Astrocyte (in vitro differentiated cells and primary cell): ENCODE data around the gene TEDC2. TPM values are rescaled to one million over a fixed set of nuclear protein-coding genes. Genes with fewer than 3 reads are reported as not detected.
A peak's percentile ranks its signal among the peaks of the same experiment; 100 is the strongest.

ENCODE experiments used
- DNase-seq: peaks from one replicate; pipeline ENCODE4 v3.0.0-alpha.2; 2010; ENCODE audit warnings: low read depth
- FAIRE-seq: peaks from 2 replicates; lab custom pipeline; 2011; peaks lifted over from hg19 to GRCh38; lab: Jason Lieb, UNC
- H2AFZ ChIP-seq: 2 replicates; pipeline ENCODE4 v1.6.0; 2012; ENCODE audit warnings: low read depth, low read length, inconsistent platforms
- H3K27ac ChIP-seq: 2 replicates; pipeline ENCODE4 v1.5.1; 2011; ENCODE audit warnings: low read depth, low read length, inconsistent platforms
- H3K27me3 ChIP-seq: 2 replicates; pipeline ENCODE4 v1.6.0; 2011; ENCODE audit warnings: low read length, inconsistent platforms; ENCODE audit not compliant: insufficient read depth
- H3K36me3 ChIP-seq: 2 replicates; pipeline ENCODE4 v1.5.1; 2011; ENCODE audit warnings: low read length, inconsistent platforms; ENCODE audit not compliant: insufficient read depth
- H3K4me1 ChIP-seq: 2 replicates; pipeline ENCODE4 v1.5.1; 2011; ENCODE audit warnings: low read length, inconsistent platforms; ENCODE audit not compliant: insufficient read depth
- H3K4me2 ChIP-seq: 2 replicates; pipeline ENCODE4 v1.6.0; 2012; ENCODE audit warnings: low read length, inconsistent platforms
- H3K4me3 ChIP-seq: 2 replicates; pipeline ENCODE4 v1.5.1; 2011; ENCODE audit warnings: low read depth, mild to moderate bottlenecking, low read length, inconsistent platforms; ENCODE audit not compliant: insufficient read depth
- H3K79me2 ChIP-seq: 2 replicates; pipeline ENCODE4 v1.6.0; 2012; ENCODE audit warnings: mild to moderate bottlenecking, low read length, inconsistent platforms; ENCODE audit not compliant: insufficient read depth
- H3K9ac ChIP-seq: 2 replicates; pipeline ENCODE4 v1.6.0; 2012; ENCODE audit warnings: mild to moderate bottlenecking, low read length, inconsistent platforms
- H3K9me3 ChIP-seq: 2 replicates; pipeline ENCODE4 v1.5.1; 2012; ENCODE audit warnings: low read depth, mild to moderate bottlenecking, low read length, inconsistent platforms; ENCODE audit not compliant: insufficient read depth
- H4K20me1 ChIP-seq: 2 replicates; pipeline ENCODE4 v1.6.0; 2012; ENCODE audit warnings: low read length, inconsistent platforms; ENCODE audit not compliant: insufficient read depth
- H3K27ac Mint-ChIP-seq: one replicate; pipeline ENCODE4 v1.8.0; 2021; ENCODE audit warnings: mild to moderate bottlenecking, mixed read lengths; ENCODE audit not compliant: unreplicated experiment
- H3K27me3 Mint-ChIP-seq: one replicate; pipeline ENCODE4 v1.8.0; 2021; ENCODE audit warnings: low read depth, mixed read lengths; ENCODE audit not compliant: unreplicated experiment
- H3K36me3 Mint-ChIP-seq: one replicate; pipeline ENCODE4 v1.8.0; 2021; ENCODE audit warnings: low read depth, mixed read lengths; ENCODE audit not compliant: unreplicated experiment
- H3K4me1 Mint-ChIP-seq: one replicate; pipeline ENCODE4 v1.8.0; 2021; ENCODE audit warnings: low read depth, mixed read lengths; ENCODE audit not compliant: unreplicated experiment
- H3K4me3 Mint-ChIP-seq: one replicate; pipeline ENCODE4 v1.8.0; 2021; ENCODE audit warnings: mild to moderate bottlenecking, moderate library complexity, mixed read lengths; ENCODE audit not compliant: unreplicated experiment
- H3K9me3 Mint-ChIP-seq: one replicate; pipeline ENCODE4 v1.8.0; 2021; ENCODE audit warnings: mild to moderate bottlenecking, mixed read lengths; ENCODE audit not compliant: unreplicated experiment
- EZH2 ChIP-seq: IDR thresholded peaks from 2 replicates; pipeline ENCODE4 v1.6.1; 2012; ENCODE audit warnings: mild to moderate bottlenecking, low read length, inconsistent platforms; ENCODE audit not compliant: insufficient read depth
- total RNA-seq: library from RNA; stranded (reverse); gene quantifications from 2 replicates; pipeline ENCODE4 v1.2.1, GENCODE V29; 2021
- TF ChIP-seq, protein P1 (sequence below): IDR thresholded peaks from 2 replicates; pipeline ENCODE4 v1.5.1; 2011; ENCODE audit warnings: low read depth, mild to moderate bottlenecking, inconsistent platforms, low read length, moderate library complexity; ENCODE audit not compliant: insufficient read depth

TEDC2 gene
- total RNA-seq, 1 donor from 2014 or later = 6.0 TPM

GRCh38 chr16:2480948-2481347, 21.0 kb downstream of the TEDC2 start:
- Histone ChIP-seq H2AFZ (no peak overlapping the region), H3K36me3 (no peaks in the 10 kb centered on the region), H4K20me1 (peaks cover 88% of the 10 kb centered on the region), H3K9ac (no peak overlapping the region), H3K27ac (no peak overlapping the region), H3K4me3 (no peak overlapping the region), H3K79me2 (peaks cover 27% of the 10 kb centered on the region), H3K27me3 (no peaks in the 10 kb centered on the region), H3K9me3 (no peaks in the 10 kb centered on the region), H3K4me1 (peaks cover 4% of the 10 kb centered on the region), H3K4me2 (no peak overlapping the region)
- Mint-ChIP-seq H3K4me1 (peaks cover 4% of the 10 kb centered on the region), H3K27ac (peak overlapping the region; percentile 18), H3K27me3 (peaks cover 25% of the 10 kb centered on the region), H3K36me3 (peaks cover 18% of the 10 kb centered on the region), H3K9me3 (no peaks in the 10 kb centered on the region), H3K4me3 (no peak overlapping the region)
- FAIRE-seq (no peak), DNase-seq (no peak)
- no peak for TF ChIP-seq EZH2
- TF ChIP-seq, protein P1, sequence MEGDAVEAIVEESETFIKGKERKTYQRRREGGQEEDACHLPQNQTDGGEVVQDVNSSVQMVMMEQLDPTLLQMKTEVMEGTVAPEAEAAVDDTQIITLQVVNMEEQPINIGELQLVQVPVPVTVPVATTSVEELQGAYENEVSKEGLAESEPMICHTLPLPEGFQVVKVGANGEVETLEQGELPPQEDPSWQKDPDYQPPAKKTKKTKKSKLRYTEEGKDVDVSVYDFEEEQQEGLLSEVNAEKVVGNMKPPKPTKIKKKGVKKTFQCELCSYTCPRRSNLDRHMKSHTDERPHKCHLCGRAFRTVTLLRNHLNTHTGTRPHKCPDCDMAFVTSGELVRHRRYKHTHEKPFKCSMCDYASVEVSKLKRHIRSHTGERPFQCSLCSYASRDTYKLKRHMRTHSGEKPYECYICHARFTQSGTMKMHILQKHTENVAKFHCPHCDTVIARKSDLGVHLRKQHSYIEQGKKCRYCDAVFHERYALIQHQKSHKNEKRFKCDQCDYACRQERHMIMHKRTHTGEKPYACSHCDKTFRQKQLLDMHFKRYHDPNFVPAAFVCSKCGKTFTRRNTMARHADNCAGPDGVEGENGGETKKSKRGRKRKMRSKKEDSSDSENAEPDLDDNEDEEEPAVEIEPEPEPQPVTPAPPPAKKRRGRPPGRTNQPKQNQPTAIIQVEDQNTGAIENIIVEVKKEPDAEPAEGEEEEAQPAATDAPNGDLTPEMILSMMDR = no peak

GRCh38 chr16:2481676-2482075, 21.8 kb downstream of the TEDC2 start:
- Mint-ChIP-seq H3K27ac (no peak overlapping the region), H3K27me3 (peaks cover 22% of the 10 kb centered on the region), H3K9me3 (no peaks in the 10 kb centered on the region), H3K4me1 (peaks cover 4% of the 10 kb centered on the region), H3K36me3 (peaks cover 18% of the 10 kb centered on the region), H3K4me3 (no peak overlapping the region)
- peaks cover 4% of the 10 kb centered on the region for H3K4me1 ChIP-seq
- H3K4me2 ChIP-seq = no peak overlapping the region
- FAIRE-seq = no peak
- H3K36me3 ChIP-seq = no peaks in the 10 kb centered on the region
- no peaks in the 10 kb centered on the region for H3K9me3 ChIP-seq
- H3K4me3 ChIP-seq = no peak overlapping the region
- no peak for DNase-seq
- TF ChIP-seq, protein P1 = no peak
- no peak for TF ChIP-seq EZH2
- peaks cover 86% of the 10 kb centered on the region for H4K20me1 ChIP-seq
- peaks cover 21% of the 10 kb centered on the region for H3K79me2 ChIP-seq
- H3K27me3 ChIP-seq = no peaks in the 10 kb centered on the region
- H2AFZ ChIP-seq = no peak overlapping the region
- no peak overlapping the region for H3K27ac ChIP-seq
- no peak overlapping the region for H3K9ac ChIP-seq

DNA sequence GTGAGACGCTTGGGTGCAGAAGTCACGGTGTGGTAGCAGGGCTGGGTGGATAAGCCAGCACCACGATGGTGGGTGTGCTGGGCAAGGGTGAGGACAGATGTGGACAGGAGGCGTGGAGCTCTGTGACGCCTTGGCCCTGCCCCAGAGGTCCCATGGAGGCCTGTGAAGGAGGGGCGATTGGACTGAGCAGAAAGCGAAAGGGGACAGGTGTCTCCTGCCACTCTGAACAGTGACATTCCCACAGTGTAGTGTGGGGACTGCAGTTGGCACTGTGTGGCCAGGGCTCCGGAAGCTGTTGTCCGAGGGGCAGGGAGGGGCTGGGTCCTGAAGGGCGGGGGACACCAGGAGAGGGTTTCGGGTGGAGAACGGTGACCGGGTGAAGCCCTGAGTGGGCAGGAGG, 22.3 kb downstream of the TEDC2 start:
- FAIRE-seq = no peak
- Histone ChIP-seq H3K27ac (no peak overlapping the region), H3K4me2 (no peak overlapping the region), H3K4me1 (peaks cover 9% of the 10 kb centered on the region), H2AFZ (no peak overlapping the region), H3K9me3 (no peaks in the 10 kb centered on the region), H3K9ac (no peak overlapping the region), H3K27me3 (no peaks in the 10 kb centered on the region), H4K20me1 (peaks cover 86% of the 10 kb centered on the region), H3K4me3 (no peak overlapping the region), H3K79me2 (peaks cover 20% of the 10 kb centered on the region), H3K36me3 (no peaks in the 10 kb centered on the region)
- DNase-seq = no peak
- Mint-ChIP-seq H3K27ac (peak overlapping the region; percentile 24), H3K4me1 (peaks cover 5% of the 10 kb centered on the region), H3K27me3 (peaks cover 22% of the 10 kb centered on the region), H3K4me3 (no peak overlapping the region), H3K9me3 (no peaks in the 10 kb centered on the region), H3K36me3 (peaks cover 21% of the 10 kb centered on the region)
- TF ChIP-seq, protein P1 = no peak
- no peak for TF ChIP-seq EZH2
